ENCODE measurements around the gene ZNF618.

Gene ZNF618

GRCh38 chr9:113915817-113916434, 39.8 kb downstream of the ZNF618 start:
- TF ChIP-seq EZH2 (IDR thresholded peaks at IDR 0.05; ENCODE audit: borderline replicate concordance, low read depth, low read length, severe bottlenecking) (no peak), CTCF (IDR thresholded peaks at IDR 0.05; ENCODE audit: borderline replicate concordance, extremely low read depth, low read length, poor library complexity, severe bottlenecking) (no peak)
- Histone ChIP-seq H3K4me3 (ENCODE audit: low read depth in 1 of 2, low read length in 2 of 2) (no peak overlapping the region), H3K27me3 (ENCODE audit: insufficient read depth, low read length, poor library complexity) (no peaks in the 10 kb centered on the region), H2AFZ (ENCODE audit: low read depth, low read length) (no peak overlapping the region), H3K9me3 (ENCODE audit: insufficient read depth, low read length, severe bottlenecking) (no peaks in the 10 kb centered on the region), H3K9ac (ENCODE audit: low read depth, low read length) (no peak overlapping the region), H3K79me2 (ENCODE audit: insufficient read depth, low read length) (no peaks in the 10 kb centered on the region), H3K36me3 (ENCODE audit: insufficient read depth, low read length) (no peaks in the 10 kb centered on the region), H3K4me2 (ENCODE audit: insufficient read depth, low read length) (no peak overlapping the region), H4K20me1 (ENCODE audit: insufficient read depth, low read length) (no peaks in the 10 kb centered on the region), H3K4me1 (ENCODE audit: insufficient read depth, low read length) (no peaks in the 10 kb centered on the region), H3K27ac (ENCODE audit: low read length) (no peak overlapping the region)
- DNase-seq (no peak), ATAC-seq (ENCODE audit: insufficient read depth, low read depth) (no peak)

- Histone ChIP-seq H3K4me2 (ENCODE audit: insufficient read depth, low read length) (no peak overlapping the region), H3K9me3 (ENCODE audit: insufficient read depth, low read length, severe bottlenecking) (no peaks in the 10 kb centered on the region), H3K27ac (ENCODE audit: low read length) (no peak overlapping the region), H3K36me3 (ENCODE audit: insufficient read depth, low read length) (no peaks in the 10 kb centered on the region), H3K4me3 (ENCODE audit: low read depth in 1 of 2, low read length in 2 of 2) (no peak overlapping the region), H3K79me2 (ENCODE audit: insufficient read depth, low read length) (no peaks in the 10 kb centered on the region), H3K4me1 (ENCODE audit: insufficient read depth, low read length) (no peaks in the 10 kb centered on the region), H3K9ac (ENCODE audit: low read depth, low read length) (no peak overlapping the region), H2AFZ (ENCODE audit: low read depth, low read length) (no peak overlapping the region), H3K27me3 (ENCODE audit: insufficient read depth, low read length, poor library complexity) (no peaks in the 10 kb centered on the region), H4K20me1 (ENCODE audit: insufficient read depth, low read length) (no peaks in the 10 kb centered on the region)
- TF ChIP-seq CTCF (IDR thresholded peaks at IDR 0.05; ENCODE audit: borderline replicate concordance, extremely low read depth, low read length, poor library complexity, severe bottlenecking) (no peak), EZH2 (IDR thresholded peaks at IDR 0.05; ENCODE audit: borderline replicate concordance, low read depth, low read length, severe bottlenecking) (no peak)
- ATAC-seq (ENCODE audit: insufficient read depth, low read depth) (no peak), DNase-seq (no peak)
These were observed 40.8 kb downstream of the ZNF618 start for GRCh38 chr9:113916931-113917330.

- DNase-seq: no peak
- Histone ChIP-seq H3K36me3 (ENCODE audit: insufficient read depth, low read length) (no peaks in the 10 kb centered on the region), H3K9me3 (ENCODE audit: insufficient read depth, low read length, severe bottlenecking) (no peaks in the 10 kb centered on the region), H3K4me2 (ENCODE audit: insufficient read depth, low read length) (no peak overlapping the region), H3K4me3 (ENCODE audit: low read depth in 1 of 2, low read length in 2 of 2) (no peak overlapping the region), H4K20me1 (ENCODE audit: insufficient read depth, low read length) (no peaks in the 10 kb centered on the region), H3K4me1 (ENCODE audit: insufficient read depth, low read length) (no peaks in the 10 kb centered on the region), H3K79me2 (ENCODE audit: insufficient read depth, low read length) (no peaks in the 10 kb centered on the region), H3K27ac (ENCODE audit: low read length) (no peak overlapping the region), H3K9ac (ENCODE audit: low read depth, low read length) (no peak overlapping the region), H2AFZ (ENCODE audit: low read depth, low read length) (no peak overlapping the region), H3K27me3 (ENCODE audit: insufficient read depth, low read length, poor library complexity) (no peaks in the 10 kb centered on the region)
- no peak for ATAC-seq (ENCODE audit: insufficient read depth, low read depth)
- TF ChIP-seq CTCF (IDR thresholded peaks at IDR 0.05; ENCODE audit: borderline replicate concordance, extremely low read depth, low read length, poor library complexity, severe bottlenecking) (no peak), EZH2 (IDR thresholded peaks at IDR 0.05; ENCODE audit: borderline replicate concordance, low read depth, low read length, severe bottlenecking) (no peak)
These were observed 42.7 kb downstream of the ZNF618 start for GRCh38 chr9:113918697-113919350.
